GM19324 (cell line): Measurements from ENCODE around the gene SLC24A4.

Experiments
- ATAC-seq: cut with Tn5 transposase; IDR thresholded peaks from one replicate; pipeline ENCODE4 v1.9.1; 2021; ENCODE audit warnings: mild to moderate bottlenecking, moderate library complexity; ENCODE audit not compliant: unreplicated experiment, low FRiP score

Gene SLC24A4

DNA sequence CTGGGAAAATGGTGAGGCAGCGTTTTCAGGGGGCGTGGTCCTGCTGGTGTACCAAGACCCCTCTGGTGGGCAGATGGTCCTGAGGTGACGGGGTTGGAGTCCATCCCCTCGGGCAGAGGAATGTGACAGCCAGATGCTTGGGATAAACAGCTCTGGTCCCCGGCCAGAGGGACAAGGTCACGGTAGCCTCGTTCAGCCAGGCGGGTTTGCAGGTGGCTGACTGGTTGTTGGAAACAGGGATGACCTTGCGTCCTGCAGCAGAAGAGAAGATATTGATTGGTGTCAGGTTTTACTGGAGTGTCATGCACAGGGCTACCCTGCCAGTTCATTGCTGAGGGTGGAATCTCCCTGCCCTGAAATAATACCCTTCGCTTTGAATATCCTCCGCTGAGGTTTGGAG, 43.3 kb downstream of the SLC24A4 start:
- ATAC-seq: no peak

- no peak for ATAC-seq
These were observed 45.0 kb downstream of the SLC24A4 start for GRCh38 chr14:92368001-92368400.

- ATAC-seq: no peak
These were observed 46.1 kb downstream of the SLC24A4 start for GRCh38 chr14:92369097-92369496.

DNA sequence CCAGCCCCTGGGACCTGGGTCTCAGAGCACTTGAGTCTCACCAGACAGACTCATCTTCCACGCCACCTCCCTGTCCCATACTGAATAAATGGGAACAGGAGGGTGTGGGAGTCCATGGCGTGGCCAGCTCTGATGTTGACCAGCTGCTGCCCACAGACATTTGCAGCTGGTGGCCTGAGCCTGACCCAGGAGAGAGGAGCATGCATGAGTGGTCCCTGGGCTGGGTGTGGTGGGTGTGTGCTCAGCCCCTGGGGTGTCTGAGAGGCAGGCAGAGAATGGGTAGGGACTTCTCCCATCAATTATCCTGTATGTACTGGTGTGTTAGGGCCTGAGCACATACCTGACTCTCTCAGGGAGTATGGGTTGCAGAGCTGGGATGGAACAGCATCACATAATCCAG, 49.3 kb downstream of the SLC24A4 start:
- ATAC-seq: no peak

- ATAC-seq: no peak
These were observed 50.4 kb downstream of the SLC24A4 start for GRCh38 chr14:92373336-92373735.

DNA sequence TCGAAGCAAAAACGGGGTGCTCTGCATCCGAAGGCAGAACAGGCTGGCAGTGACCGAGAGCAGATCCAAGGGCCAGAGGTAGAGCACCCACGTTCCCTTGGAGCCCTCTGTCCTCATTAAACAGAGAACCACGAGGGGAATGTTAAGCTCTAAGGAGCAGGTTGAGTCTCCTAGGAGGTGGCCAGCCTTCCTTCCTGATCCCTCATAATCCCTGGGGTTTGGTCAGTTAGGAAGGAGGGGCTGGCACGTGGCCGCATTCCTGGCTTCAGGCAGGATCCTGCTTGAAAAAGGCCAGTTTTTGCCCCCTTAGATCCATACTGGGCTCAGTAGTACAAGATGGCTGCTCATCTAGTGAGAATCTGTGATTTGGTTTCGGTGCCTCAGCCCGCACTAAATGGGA, 57.2 kb downstream of the SLC24A4 start:
- ATAC-seq: no peak

DNA sequence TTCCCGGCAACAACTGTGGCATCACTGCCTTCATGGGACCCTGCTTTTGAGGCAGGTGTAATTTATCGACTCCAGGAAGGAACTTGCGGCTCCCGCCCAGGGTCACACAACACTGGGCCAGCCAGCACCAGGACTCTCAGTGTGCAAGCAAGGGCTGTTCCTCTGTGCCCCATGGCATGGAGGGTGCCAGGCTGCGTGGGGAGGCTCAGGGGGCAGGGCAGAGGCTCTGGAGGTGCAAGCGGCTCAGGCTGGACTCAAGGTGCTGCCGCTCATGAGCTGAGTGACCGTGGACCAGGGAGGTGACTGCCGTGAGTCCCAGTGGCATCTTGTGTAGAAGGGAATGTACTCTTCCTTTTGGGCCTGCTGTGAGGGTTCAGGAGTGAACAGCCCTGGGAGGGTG, 57.6 kb downstream of the SLC24A4 start:
- ATAC-seq: no peak

GRCh38 chr14:92382677-92383076, 59.7 kb downstream of the SLC24A4 start:
- no peak for ATAC-seq

GRCh38 chr14:92383805-92384204, 60.8 kb downstream of the SLC24A4 start:
- ATAC-seq: no peak

- no peak for ATAC-seq
These were observed 61.6 kb downstream of the SLC24A4 start for GRCh38 chr14:92384461-92385133.

DNA sequence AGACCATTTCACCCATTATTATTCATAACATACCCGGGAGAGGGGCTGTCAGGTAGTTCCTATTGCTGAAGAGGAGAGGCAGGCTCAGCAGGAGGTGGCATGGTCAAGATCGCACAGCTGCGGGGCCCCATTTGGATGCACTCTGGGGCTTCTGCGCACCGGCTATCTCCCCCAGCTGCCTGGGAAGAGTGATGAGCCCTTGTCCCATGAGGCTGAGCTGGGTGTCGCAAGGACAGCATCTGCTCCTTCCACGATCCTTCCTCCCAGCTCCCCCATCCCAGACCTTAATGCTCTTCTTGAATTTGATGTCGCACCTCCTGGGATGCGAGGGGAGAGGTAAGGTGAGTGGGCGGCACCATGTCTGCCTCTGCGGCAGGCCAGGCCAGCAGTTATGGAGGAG, 62.6 kb downstream of the SLC24A4 start:
- no peak for ATAC-seq

DNA sequence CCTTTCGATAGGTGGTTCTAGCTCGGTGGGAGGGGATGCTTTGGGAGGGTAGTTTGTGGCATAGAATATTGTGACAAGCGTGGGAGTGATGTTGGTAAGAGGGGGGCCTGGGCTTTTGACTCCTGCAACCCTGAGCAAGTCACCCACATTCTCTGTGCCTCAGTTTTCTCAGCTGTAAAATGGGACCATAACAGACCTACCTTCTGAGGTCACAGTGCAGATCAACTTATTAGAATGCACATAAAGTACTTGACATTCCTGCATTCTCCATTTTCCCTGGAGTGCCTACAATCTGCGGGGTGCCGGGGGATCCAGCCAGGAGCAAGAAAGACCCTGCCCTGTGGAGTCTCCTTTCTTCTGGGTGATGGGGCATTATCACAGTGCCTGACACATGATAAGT, 63.2 kb downstream of the SLC24A4 start:
- ATAC-seq: no peak

DNA sequence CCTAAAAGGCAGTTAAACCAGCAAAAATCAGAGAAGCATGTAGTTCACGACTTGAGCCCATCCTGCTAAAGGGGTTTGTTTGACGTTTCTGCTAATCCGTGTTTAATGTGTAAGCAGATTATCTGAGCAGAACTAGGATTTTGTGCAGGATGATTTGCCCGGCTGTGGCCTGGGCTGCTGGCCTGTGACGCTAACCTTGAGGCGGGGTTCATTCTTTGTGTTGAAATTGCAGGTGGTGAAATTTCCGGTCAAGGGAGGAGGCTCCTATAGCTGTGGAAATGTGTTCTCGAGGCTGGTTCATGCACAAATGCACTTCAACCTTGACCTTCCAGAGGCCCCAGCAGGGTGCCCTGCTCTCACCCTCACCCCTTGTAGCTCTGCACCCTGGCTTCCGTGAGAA, 63.7 kb downstream of the SLC24A4 start:
- ATAC-seq: no peak

DNA sequence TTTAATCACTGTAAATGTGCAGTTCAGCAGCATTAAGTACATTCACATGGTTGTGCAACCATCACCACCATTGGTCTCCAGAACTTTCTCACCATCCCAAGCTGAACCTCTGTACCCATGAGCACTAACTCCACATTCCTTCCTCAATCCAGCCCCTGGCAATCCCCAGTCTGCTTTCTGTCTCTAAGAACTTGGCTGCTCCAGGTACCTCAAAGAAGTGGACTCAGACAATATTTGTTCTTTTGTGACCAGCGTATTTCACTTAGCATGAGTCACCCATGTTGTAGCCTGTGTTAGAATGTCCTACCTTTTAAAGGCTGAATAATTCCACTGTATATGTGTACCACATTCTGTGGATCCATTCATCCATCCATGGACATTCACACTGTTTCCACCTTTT, 64.6 kb downstream of the SLC24A4 start:
- ATAC-seq: no peak

- no peak for ATAC-seq
These were observed 66.7 kb downstream of the SLC24A4 start for GRCh38 chr14:92389598-92390158.

- ATAC-seq: no peak
These were observed 68.8 kb downstream of the SLC24A4 start for GRCh38 chr14:92391726-92392125.

GRCh38 chr14:92392711-92393110, 69.7 kb downstream of the SLC24A4 start:
- no peak for ATAC-seq

DNA sequence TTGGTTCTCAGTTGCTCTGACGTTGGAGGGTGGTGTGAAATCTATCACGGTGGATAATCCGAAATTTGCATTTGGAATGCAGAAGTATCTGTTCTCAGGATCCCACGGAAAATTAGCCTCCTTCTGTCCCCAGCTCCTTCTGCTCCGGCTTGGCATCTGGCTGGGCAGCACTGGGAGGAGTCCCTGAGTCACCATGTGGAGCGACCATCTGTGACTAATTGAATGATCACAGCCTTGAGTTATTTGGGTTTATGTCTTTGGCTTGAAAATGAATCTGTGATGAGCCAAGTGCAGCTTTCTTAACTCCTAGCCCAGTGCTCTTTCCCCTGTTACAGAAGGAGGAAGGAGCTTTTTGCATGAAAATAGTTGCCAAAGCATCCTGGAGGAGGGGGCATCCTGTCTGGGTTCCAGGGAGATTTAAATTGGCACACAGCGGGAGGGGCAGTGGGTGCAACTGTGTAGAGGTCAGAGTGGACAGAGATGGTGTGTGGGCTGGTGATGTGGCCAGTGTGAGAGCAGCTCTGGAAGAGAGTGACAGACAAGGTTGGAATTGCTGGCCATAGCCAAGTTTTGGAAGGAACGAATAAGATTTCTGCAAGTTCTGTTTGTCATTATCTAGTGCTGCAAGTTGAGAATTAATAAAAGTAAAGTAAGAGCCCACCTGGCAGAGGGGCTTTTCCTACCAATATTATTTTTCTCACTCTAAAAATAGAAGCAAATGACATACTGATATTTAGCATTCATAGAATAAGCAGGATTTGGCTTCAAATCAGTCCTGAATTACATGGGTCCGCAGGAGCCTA, 74.4 kb downstream of the SLC24A4 start:
- no peak for ATAC-seq

DNA sequence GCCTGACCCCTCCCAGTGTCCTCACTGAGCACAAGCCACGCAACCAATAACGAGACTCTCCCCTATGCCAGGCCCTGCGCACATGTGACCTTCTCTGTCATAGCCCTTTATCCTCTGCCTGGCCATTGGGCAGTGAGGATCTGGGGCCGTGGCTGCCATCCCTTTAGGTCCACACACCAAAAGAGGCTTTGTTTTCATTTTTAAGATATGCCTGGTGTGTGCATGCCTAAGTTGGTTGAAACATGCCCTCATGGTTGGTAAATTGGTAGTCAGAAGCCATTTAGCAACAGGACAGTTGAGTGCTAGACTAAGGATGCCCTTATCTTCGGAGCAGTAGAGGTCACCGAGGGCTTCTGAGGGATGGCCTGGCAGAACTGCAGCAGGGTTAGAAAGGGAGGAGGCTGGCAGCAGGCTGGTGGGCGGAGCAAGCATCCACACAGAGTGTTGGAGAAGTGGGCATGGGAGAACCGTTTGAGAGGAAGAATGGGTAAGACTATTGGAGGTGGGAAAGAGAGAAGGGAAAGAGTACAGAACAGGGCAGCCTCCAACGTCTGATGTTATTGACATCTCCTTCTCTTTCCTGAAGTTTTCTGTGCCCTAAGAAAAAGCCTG, 75.1 kb downstream of the SLC24A4 start:
- ATAC-seq: no peak

DNA sequence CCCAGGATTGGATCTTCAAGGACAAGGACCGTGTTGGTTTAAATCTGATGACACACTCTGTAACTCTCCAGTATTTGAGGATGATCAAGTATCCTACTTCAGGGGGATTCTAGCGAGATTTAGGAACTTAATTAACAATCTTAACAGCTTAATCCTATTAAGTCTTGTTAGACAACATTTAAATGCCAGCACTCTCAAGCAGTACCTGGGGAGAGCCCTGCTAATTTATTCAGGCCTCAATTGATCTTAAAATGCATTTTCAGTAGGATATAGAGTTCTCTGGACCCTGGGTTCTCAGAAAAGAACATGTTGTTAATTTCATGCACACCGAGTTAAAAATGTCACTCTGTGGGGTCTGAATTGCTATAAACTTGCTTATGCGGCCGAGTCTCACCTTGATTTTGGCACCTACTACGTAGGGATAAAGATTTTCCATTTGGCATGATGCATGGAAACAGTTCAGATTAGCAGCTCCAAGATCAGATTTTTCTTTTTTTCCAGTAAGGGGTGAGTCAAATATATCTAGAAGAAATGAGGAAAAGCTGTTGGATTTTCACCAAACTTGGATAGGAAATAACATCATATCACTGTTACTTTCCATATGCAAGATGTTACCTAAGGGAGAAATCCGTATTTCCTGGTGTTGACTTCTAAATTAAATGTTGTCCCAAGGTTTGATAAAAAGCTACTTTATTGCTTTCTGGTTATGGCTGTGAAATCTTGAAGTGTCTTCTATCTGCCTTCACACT, 76.1 kb downstream of the SLC24A4 start:
- ATAC-seq: no peak
